NCI-H526 treated with DMSO at 0.1 percent for 48 hours (cell line): Measurements from ENCODE around the gene SUN1.

Experiments
- DNase-seq: peaks from one replicate; lab custom pipeline; 2025; lab: John Stamatoyannopoulos, UW

SUN1 gene

GRCh38 chr7:877312-878232 lies 45.3 kb downstream of the SUN1 start:
- DNase-seq, result no peak

- no peak for DNase-seq
Observed at GRCh38 chr7:879093-879492, 46.8 kb downstream of the SUN1 start.

- no peak for DNase-seq
Observed at GRCh38 chr7:879706-880105, 47.4 kb downstream of the SUN1 start.

- no peak for DNase-seq
Observed at GRCh38 chr7:880450-880849, 48.2 kb downstream of the SUN1 start.

GRCh38 chr7:881441-882234 lies 49.4 kb downstream of the SUN1 start:
- no peak for DNase-seq

- DNase-seq, result no peak
Observed at GRCh38 chr7:882336-883035, 50.2 kb downstream of the SUN1 start.

GRCh38 chr7:883055-884021 lies 51.1 kb downstream of the SUN1 start:
- no peak for DNase-seq

GRCh38 chr7:884191-885003 lies 52.1 kb downstream of the SUN1 start:
- no peak for DNase-seq

- DNase-seq, result no peak
Observed at GRCh38 chr7:885261-885892, 53.1 kb downstream of the SUN1 start.

- no peak for DNase-seq
Observed at GRCh38 chr7:885893-886625, 53.8 kb downstream of the SUN1 start.

GRCh38 chr7:886626-887487 lies 54.6 kb downstream of the SUN1 start:
- DNase-seq, result no peak

- DNase-seq, result no peak
Observed at GRCh38 chr7:887488-887820, 55.2 kb downstream of the SUN1 start.

- DNase-seq, result no peak
Observed at GRCh38 chr7:888081-889024, 56.1 kb downstream of the SUN1 start.

- DNase-seq, result no peak
Observed at GRCh38 chr7:889025-889390, 56.7 kb downstream of the SUN1 start.

GRCh38 chr7:889391-889790 lies 57.1 kb downstream of the SUN1 start:
- no peak for DNase-seq

GRCh38 chr7:890868-891267 lies 58.6 kb downstream of the SUN1 start:
- no peak for DNase-seq

GRCh38 chr7:891291-891690 lies 59.0 kb downstream of the SUN1 start:
- no peak for DNase-seq
